Measurements from ENCODE around the gene CDK17.
"Not testable (repeated sequence)": the region's sequence is repeated elsewhere in the genome, so short reads cannot be mapped to it uniquely, and the experiment has no call there.

Gene CDK17

GRCh38 chr12:96421014-96421413, 20.8 kb upstream of the CDK17 start:
- Mint-ChIP-seq H3K9me3 (no peaks in the 10 kb centered on the region), H3K4me3 (no peak overlapping the region), H3K36me3 (ENCODE audit: low read depth) (no peaks in the 10 kb centered on the region), H3K27me3 (ENCODE audit: low read depth) (peaks cover 4% of the 10 kb centered on the region), H3K27ac (peak overlapping the region in 1 of 3 experiments; percentile 26), H3K4me1 (peaks cover 4% of the 10 kb centered on the region)
- TF ChIP-seq CTCF (IDR thresholded peaks at IDR 0.05; ENCODE audit: unreplicated experiment in 3 of 3): no peak

- Mint-ChIP-seq H3K27ac (no peak overlapping the region), H3K4me3 (no peak overlapping the region), H3K36me3 (ENCODE audit: low read depth) (no peaks in the 10 kb centered on the region), H3K9me3 (no peaks in the 10 kb centered on the region), H3K27me3 (ENCODE audit: low read depth) (peaks cover 3% of the 10 kb centered on the region), H3K4me1 (peaks cover 4% of the 10 kb centered on the region)
- no peak for TF ChIP-seq CTCF (IDR thresholded peaks at IDR 0.05; ENCODE audit: unreplicated experiment in 3 of 3)
Observed at GRCh38 chr12:96420277-96420835, 20.1 kb upstream of the CDK17 start.

- H3K36me3 Mint-ChIP-seq (ENCODE audit: low read depth): no peaks in the 10 kb centered on the region
- H3K9me3 Mint-ChIP-seq: no peaks in the 10 kb centered on the region
- H3K4me1 Mint-ChIP-seq: peaks cover 4% of the 10 kb centered on the region
- H3K27me3 Mint-ChIP-seq (ENCODE audit: low read depth): no peaks in the 10 kb centered on the region
- no peak for TF ChIP-seq CTCF (IDR thresholded peaks at IDR 0.05; ENCODE audit: unreplicated experiment in 3 of 3)
- H3K27ac Mint-ChIP-seq: no peak overlapping the region
- no peak overlapping the region for H3K4me3 Mint-ChIP-seq
Observed at GRCh38 chr12:96419576-96420276, 19.5 kb upstream of the CDK17 start.

GRCh38 chr12:96417688-96418087, 17.4 kb upstream of the CDK17 start:
- not testable (repeated sequence) for H3K27ac Mint-ChIP-seq; H3K36me3 Mint-ChIP-seq (ENCODE audit: low read depth); H3K27me3 Mint-ChIP-seq (ENCODE audit: low read depth)

GRCh38 chr12:96416033-96416799, 16.0 kb upstream of the CDK17 start:
- Mint-ChIP-seq H3K4me1 (peaks cover 4% of the 10 kb centered on the region), H3K9me3 (no peaks in the 10 kb centered on the region), H3K27me3 (ENCODE audit: low read depth) (no peaks in the 10 kb centered on the region), H3K36me3 (ENCODE audit: low read depth) (no peaks in the 10 kb centered on the region), H3K4me3 (peak overlapping the region in 1 of 3 experiments; percentile 23), H3K27ac (peak overlapping the region; percentile 49 to 87 (median 62))
- TF ChIP-seq CTCF (IDR thresholded peaks at IDR 0.05; ENCODE audit: unreplicated experiment in 3 of 3): no peak

More at GRCh38 chr12:96417688-96418087, 17.4 kb upstream of the CDK17 start:
- H3K4me3 Mint-ChIP-seq, H3K4me1 Mint-ChIP-seq, H3K9me3 Mint-ChIP-seq: not testable (repeated sequence)

GRCh38 chr12:96414637-96415036, 14.4 kb upstream of the CDK17 start:
- H3K27me3 Mint-ChIP-seq (ENCODE audit: low read depth): no peaks in the 10 kb centered on the region
- H3K27ac Mint-ChIP-seq: no peak overlapping the region
- H3K4me3 Mint-ChIP-seq: no peak overlapping the region
- H3K9me3 Mint-ChIP-seq: no peaks in the 10 kb centered on the region
- no peak for TF ChIP-seq CTCF (IDR thresholded peaks at IDR 0.05; ENCODE audit: unreplicated experiment in 3 of 3)
- H3K36me3 Mint-ChIP-seq (ENCODE audit: low read depth): no peaks in the 10 kb centered on the region
- peaks cover 4% of the 10 kb centered on the region for H3K4me1 Mint-ChIP-seq

All from nephron (organoid).